ENCODE results near the gene TMEM238L.

TMEM238L gene

DNA sequence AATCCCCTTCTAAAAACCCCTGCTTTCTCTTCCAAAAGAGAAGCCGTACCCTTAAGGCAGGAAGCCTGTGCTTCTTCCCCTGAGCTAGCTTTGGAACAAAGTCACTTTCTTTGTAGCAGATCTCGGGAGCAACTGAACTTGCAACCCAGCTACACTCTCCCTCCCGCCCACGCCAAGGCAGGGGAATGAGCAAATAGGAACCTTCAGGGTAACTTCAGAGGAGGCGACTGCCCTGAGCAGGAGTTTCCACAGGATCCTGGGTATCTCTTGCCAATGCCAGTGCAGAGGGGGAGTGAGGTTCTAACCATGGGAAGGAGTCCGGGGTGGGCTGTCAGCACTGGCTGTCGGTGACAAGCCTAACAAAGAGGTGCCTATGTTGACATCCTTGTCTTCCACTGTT, 39.9 kb upstream of the TMEM238L start:
- Histone ChIP-seq H3K14ac (ENCODE audit: low read length in 2 of 2) (no peak overlapping the region), H4K91ac (ENCODE audit: low read length) (no peak overlapping the region), H2BK5ac (ENCODE audit: low read depth, low read length, poor library complexity, severe bottlenecking) (no peak overlapping the region), H2BK15ac (ENCODE audit: low read depth, poor library complexity, severe bottlenecking) (no peak overlapping the region), H3K9ac (ENCODE audit: low read length) (no peak overlapping the region), H2BK120ac (ENCODE audit: low read depth, low read length) (no peak overlapping the region), H3K27me3 (ENCODE audit: control insufficient read depth in 1 of 2, insufficient read depth in 1 of 2, low read length in 2 of 2) (peaks cover 14 to 16% of the 10 kb centered on the region in 2 experiments), H4K8ac (ENCODE audit: low read length) (no peak overlapping the region), H3K27ac (ENCODE audit: low read length, poor library complexity, severe bottlenecking) (no peak overlapping the region), H2AK5ac (ENCODE audit: low read length, severe bottlenecking) (no peak overlapping the region), H3K4me2 (ENCODE audit: low read length, poor library complexity, severe bottlenecking) (no peak overlapping the region), H2BK12ac (ENCODE audit: low read length in 2 of 2) (no peak overlapping the region), H3K23ac (ENCODE audit: low read length in 2 of 2) (no peak overlapping the region), H3K36me3 (ENCODE audit: control insufficient read depth in 1 of 2, insufficient read depth in 2 of 2, low read depth in 1 of 2, low read length in 2 of 2) (no peaks in the 10 kb centered on the region), H3K4me3 (ENCODE audit: insufficient read depth in 1 of 2, low read depth in 1 of 2, low read length in 2 of 2) (no peak overlapping the region), H2AFZ (ENCODE audit: low read depth, low read length) (no peak overlapping the region), H3K4ac (ENCODE audit: low read depth in 1 of 2, low read length in 2 of 2) (no peak overlapping the region), H3K18ac (ENCODE audit: low read depth in 1 of 2, low read length in 2 of 2) (no peak overlapping the region), H3K79me1 (replicated peaks; ENCODE audit: low read length, poor library complexity, severe bottlenecking) (no peaks in the 10 kb centered on the region), H3K9me3 (ENCODE audit: control insufficient read depth, low read length) (peaks cover 4% of the 10 kb centered on the region), H3K4me1 (ENCODE audit: control insufficient read depth, insufficient read depth, low read depth, low read length) (no peaks in the 10 kb centered on the region)
- WGBS = 43% methylated on average over 5 of the region's 7 CpGs
- DNase-seq = no peak

GRCh38 chr17:10842658-10843057, 38.8 kb upstream of the TMEM238L start:
- Histone ChIP-seq H3K4me3 (ENCODE audit: insufficient read depth in 1 of 2, low read depth in 1 of 2, low read length in 2 of 2) (no peak overlapping the region), H3K4me1 (ENCODE audit: control insufficient read depth, insufficient read depth, low read depth, low read length) (no peaks in the 10 kb centered on the region), H3K27me3 (ENCODE audit: control insufficient read depth in 1 of 2, insufficient read depth in 1 of 2, low read length in 2 of 2) (peaks cover 14 to 22% of the 10 kb centered on the region in 2 experiments), H2AFZ (ENCODE audit: low read depth, low read length) (no peak overlapping the region), H3K4me2 (ENCODE audit: low read length, poor library complexity, severe bottlenecking) (no peak overlapping the region), H4K91ac (ENCODE audit: low read length) (no peak overlapping the region), H2BK12ac (ENCODE audit: low read length in 2 of 2) (no peak overlapping the region), H3K9ac (ENCODE audit: low read length) (no peak overlapping the region), H3K23ac (ENCODE audit: low read length in 2 of 2) (no peak overlapping the region), H3K9me3 (ENCODE audit: control insufficient read depth, low read length) (no peaks in the 10 kb centered on the region), H3K14ac (ENCODE audit: low read length in 2 of 2) (no peak overlapping the region), H3K18ac (ENCODE audit: low read depth in 1 of 2, low read length in 2 of 2) (no peak overlapping the region), H2BK120ac (ENCODE audit: low read depth, low read length) (no peak overlapping the region), H3K79me1 (replicated peaks; ENCODE audit: low read length, poor library complexity, severe bottlenecking) (no peaks in the 10 kb centered on the region), H2AK5ac (ENCODE audit: low read length, severe bottlenecking) (no peak overlapping the region), H3K27ac (ENCODE audit: low read length, poor library complexity, severe bottlenecking) (no peak overlapping the region), H2BK15ac (ENCODE audit: low read depth, poor library complexity, severe bottlenecking) (no peak overlapping the region), H3K4ac (ENCODE audit: low read depth in 1 of 2, low read length in 2 of 2) (no peak overlapping the region), H2BK5ac (ENCODE audit: low read depth, low read length, poor library complexity, severe bottlenecking) (no peak overlapping the region), H3K36me3 (ENCODE audit: control insufficient read depth in 1 of 2, insufficient read depth in 2 of 2, low read depth in 1 of 2, low read length in 2 of 2) (no peaks in the 10 kb centered on the region), H4K8ac (ENCODE audit: low read length) (no peak overlapping the region)
- WGBS = 83% methylated on average over 4 of the region's 4 CpGs
- DNase-seq = no peak

DNA sequence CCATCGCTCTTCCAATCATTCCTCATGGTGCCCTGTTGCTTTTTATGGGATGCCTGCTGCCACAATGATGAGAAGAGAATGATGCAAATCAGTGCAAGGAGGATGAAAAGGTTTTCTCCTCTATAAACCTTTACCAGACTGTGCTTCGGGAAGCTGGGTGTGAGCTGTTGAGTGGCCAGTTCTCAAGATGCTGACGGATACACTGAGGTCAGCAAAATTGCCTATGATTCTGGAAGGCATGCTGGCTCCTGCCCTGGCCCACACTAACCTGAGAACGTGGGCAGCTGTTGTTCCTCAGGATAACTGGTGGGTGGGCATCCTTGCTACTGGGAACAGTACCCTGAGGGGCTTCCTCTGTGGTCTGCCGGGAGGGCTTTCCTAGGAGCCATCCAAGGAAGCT, 34.8 kb upstream of the TMEM238L start:
- H3K14ac ChIP-seq (ENCODE audit: low read length in 2 of 2) = no peak overlapping the region
- H4K91ac ChIP-seq (ENCODE audit: low read length) = no peak overlapping the region
- no peak overlapping the region for H2AFZ ChIP-seq (ENCODE audit: low read depth, low read length)
- no peak overlapping the region for H2BK120ac ChIP-seq (ENCODE audit: low read depth, low read length)
- no peak overlapping the region for H3K18ac ChIP-seq (ENCODE audit: low read depth in 1 of 2, low read length in 2 of 2)
- H3K36me3 ChIP-seq (ENCODE audit: control insufficient read depth in 1 of 2, insufficient read depth in 2 of 2, low read depth in 1 of 2, low read length in 2 of 2) = no peaks in the 10 kb centered on the region
- no peak overlapping the region for H2BK12ac ChIP-seq (ENCODE audit: low read length in 2 of 2)
- H3K27ac ChIP-seq (ENCODE audit: low read length, poor library complexity, severe bottlenecking) = no peak overlapping the region
- no peak overlapping the region for H2BK5ac ChIP-seq (ENCODE audit: low read depth, low read length, poor library complexity, severe bottlenecking)
- H3K4me3 ChIP-seq (ENCODE audit: insufficient read depth in 1 of 2, low read depth in 1 of 2, low read length in 2 of 2) = no peak overlapping the region
- H3K27me3 ChIP-seq (ENCODE audit: control insufficient read depth in 1 of 2, insufficient read depth in 1 of 2, low read length in 2 of 2) = peaks cover 4 to 20% of the 10 kb centered on the region in 2 experiments
- 77% methylated on average over 4 of the region's 5 CpGs for WGBS
- no peak overlapping the region for H3K4ac ChIP-seq (ENCODE audit: low read depth in 1 of 2, low read length in 2 of 2)
- H3K79me1 ChIP-seq (replicated peaks; ENCODE audit: low read length, poor library complexity, severe bottlenecking) = no peaks in the 10 kb centered on the region
- no peaks in the 10 kb centered on the region for H3K4me1 ChIP-seq (ENCODE audit: control insufficient read depth, insufficient read depth, low read depth, low read length)
- no peak overlapping the region for H3K4me2 ChIP-seq (ENCODE audit: low read length, poor library complexity, severe bottlenecking)
- no peak overlapping the region for H3K23ac ChIP-seq (ENCODE audit: low read length in 2 of 2)
- no peak overlapping the region for H2AK5ac ChIP-seq (ENCODE audit: low read length, severe bottlenecking)
- DNase-seq = no peak
- H4K8ac ChIP-seq (ENCODE audit: low read length) = no peak overlapping the region
- no peaks in the 10 kb centered on the region for H3K9me3 ChIP-seq (ENCODE audit: control insufficient read depth, low read length)
- H3K9ac ChIP-seq (ENCODE audit: low read length) = no peak overlapping the region
- no peak overlapping the region for H2BK15ac ChIP-seq (ENCODE audit: low read depth, poor library complexity, severe bottlenecking)

DNA sequence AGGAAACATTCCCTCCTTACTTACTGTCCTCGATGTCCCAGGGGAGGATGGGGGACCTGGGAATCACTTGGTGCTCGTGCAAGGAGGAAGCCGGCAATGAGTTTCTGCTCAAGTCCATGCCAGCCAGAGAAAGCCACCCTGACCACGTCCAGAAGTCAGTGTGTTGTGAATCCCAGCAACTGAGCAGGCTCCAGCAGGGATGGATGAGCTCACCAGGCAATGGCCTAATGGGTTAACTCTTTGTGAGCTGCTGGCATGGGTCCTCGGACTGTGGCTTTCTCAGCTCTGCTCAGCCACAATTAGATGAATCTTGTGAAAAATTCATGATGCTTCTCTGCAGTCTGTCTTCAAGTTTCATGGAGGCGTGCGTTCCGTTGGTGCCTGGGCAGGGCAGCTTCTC, 34.0 kb upstream of the TMEM238L start, which contains the start of gene PIRT:
TSS of gene PIRT (minus strand) at position 167 of the 400 bp plus-strand sequence. CDS start 12,442 bp downstream, outside the sequence.
- Histone ChIP-seq H3K27me3 (ENCODE audit: control insufficient read depth in 1 of 2, insufficient read depth in 1 of 2, low read length in 2 of 2) (peaks cover 0 to 15% of the 10 kb centered on the region in 2 experiments), H3K36me3 (ENCODE audit: control insufficient read depth in 1 of 2, insufficient read depth in 2 of 2, low read depth in 1 of 2, low read length in 2 of 2) (no peaks in the 10 kb centered on the region), H3K4me1 (ENCODE audit: control insufficient read depth, insufficient read depth, low read depth, low read length) (no peaks in the 10 kb centered on the region), H3K27ac (ENCODE audit: low read length, poor library complexity, severe bottlenecking) (no peak within 1 kb of the TSS), H4K91ac (ENCODE audit: low read length) (no peak within 1 kb of the TSS), H2AK5ac (ENCODE audit: low read length, severe bottlenecking) (no peak within 1 kb of the TSS), H3K9me3 (ENCODE audit: control insufficient read depth, low read length) (no peaks in the 10 kb centered on the region), H3K23ac (ENCODE audit: low read length in 2 of 2) (no peak within 1 kb of the TSS), H4K8ac (ENCODE audit: low read length) (no peak within 1 kb of the TSS), H2BK5ac (ENCODE audit: low read depth, low read length, poor library complexity, severe bottlenecking) (no peak within 1 kb of the TSS), H3K14ac (ENCODE audit: low read length in 2 of 2) (no peak within 1 kb of the TSS), H2BK15ac (ENCODE audit: low read depth, poor library complexity, severe bottlenecking) (no peak within 1 kb of the TSS), H3K18ac (ENCODE audit: low read depth in 1 of 2, low read length in 2 of 2) (no peak within 1 kb of the TSS), H2AFZ (ENCODE audit: low read depth, low read length) (no peak within 1 kb of the TSS), H2BK120ac (ENCODE audit: low read depth, low read length) (no peak within 1 kb of the TSS), H3K4me2 (ENCODE audit: low read length, poor library complexity, severe bottlenecking) (no peak within 1 kb of the TSS), H3K9ac (ENCODE audit: low read length) (no peak within 1 kb of the TSS), H2BK12ac (ENCODE audit: low read length in 2 of 2) (no peak within 1 kb of the TSS), H3K4ac (ENCODE audit: low read depth in 1 of 2, low read length in 2 of 2) (no peak within 1 kb of the TSS), H3K79me1 (replicated peaks; ENCODE audit: low read length, poor library complexity, severe bottlenecking) (no peaks in the 10 kb centered on the region), H3K4me3 (ENCODE audit: insufficient read depth in 1 of 2, low read depth in 1 of 2, low read length in 2 of 2) (no peak within 1 kb of the TSS)
- no peak for DNase-seq
- 70% methylated on average over 8 of the region's 8 CpGs for WGBS
